Measurements from ENCODE around the gene SLC22A23.

The SLC22A23 gene

GRCh38 chr6:3455569-3456394 is 1.1 kb downstream of the SLC22A23 start:
- ChIA-PET CTCF (interaction anchor here (0.6 to 2.3 kb wide), 3 partner anchors 22 to 54 kb away, joined by 3 to 7 read pairs (median 3); no protein-coding TSS in a partner anchor), POLR2A (ENCODE audit: low non-redundant PET) (no interaction called here)
- DNase-seq (ENCODE audit: low spot score): peak; percentile 34
- TF ChIP-seq CTCF (conservative IDR thresholded peaks at IDR 0.05; ENCODE audit: low read depth): no peak
- peak overlapping the region; percentile 85 for H3K27ac ChIP-seq

DNA sequence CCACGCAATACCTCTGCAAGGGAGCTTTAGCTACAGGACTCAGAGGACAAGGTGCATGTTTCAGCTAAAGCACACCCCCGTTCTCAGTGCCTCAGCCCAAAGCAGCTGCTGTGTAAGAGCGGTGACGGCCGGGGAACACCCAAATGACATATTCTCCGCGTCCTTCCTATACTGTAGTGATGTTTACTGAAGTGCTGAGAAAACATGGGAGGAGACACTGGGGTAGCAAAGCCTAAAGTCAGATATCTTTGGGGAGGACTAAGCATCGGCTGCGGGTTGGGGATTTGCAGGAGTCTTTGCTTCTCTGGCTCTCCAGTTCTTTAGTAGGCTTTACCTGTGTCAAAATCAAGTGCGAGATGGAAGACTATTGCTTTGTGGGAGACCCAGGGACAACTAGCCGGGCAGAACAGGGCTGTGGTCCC is 1.7 kb downstream of the SLC22A23 start:
- peak overlapping the region; percentile 85 for H3K27ac ChIP-seq
- ChIA-PET CTCF (interaction anchor here (0.6 to 2.3 kb wide), 4 partner anchors 22 to 175 kb away, joined by 3 to 7 read pairs (median 3); no protein-coding TSS in a partner anchor), POLR2A (ENCODE audit: low non-redundant PET) (no interaction called here)
- DNase-seq (ENCODE audit: low spot score): peak; percentile 38
- TF ChIP-seq CTCF (conservative IDR thresholded peaks at IDR 0.05; ENCODE audit: low read depth): no peak

- ChIA-PET CTCF (interaction anchor here (0.9 to 2.3 kb wide), 3 partner anchors 21 to 175 kb away, joined by 3 to 7 read pairs (median 3); no protein-coding TSS in a partner anchor), POLR2A (ENCODE audit: low non-redundant PET) (no interaction called here)
- 0 out of 2 replicates have a peak overlapping the region, but pooled peaks have one; percentile 85 for H3K27ac ChIP-seq
- TF ChIP-seq CTCF (conservative IDR thresholded peaks at IDR 0.05; ENCODE audit: low read depth): no peak
- DNase-seq (ENCODE audit: low spot score): peak; percentile 34
Observed at GRCh38 chr6:3454273-3455010, 2.4 kb downstream of the SLC22A23 start.

DNA sequence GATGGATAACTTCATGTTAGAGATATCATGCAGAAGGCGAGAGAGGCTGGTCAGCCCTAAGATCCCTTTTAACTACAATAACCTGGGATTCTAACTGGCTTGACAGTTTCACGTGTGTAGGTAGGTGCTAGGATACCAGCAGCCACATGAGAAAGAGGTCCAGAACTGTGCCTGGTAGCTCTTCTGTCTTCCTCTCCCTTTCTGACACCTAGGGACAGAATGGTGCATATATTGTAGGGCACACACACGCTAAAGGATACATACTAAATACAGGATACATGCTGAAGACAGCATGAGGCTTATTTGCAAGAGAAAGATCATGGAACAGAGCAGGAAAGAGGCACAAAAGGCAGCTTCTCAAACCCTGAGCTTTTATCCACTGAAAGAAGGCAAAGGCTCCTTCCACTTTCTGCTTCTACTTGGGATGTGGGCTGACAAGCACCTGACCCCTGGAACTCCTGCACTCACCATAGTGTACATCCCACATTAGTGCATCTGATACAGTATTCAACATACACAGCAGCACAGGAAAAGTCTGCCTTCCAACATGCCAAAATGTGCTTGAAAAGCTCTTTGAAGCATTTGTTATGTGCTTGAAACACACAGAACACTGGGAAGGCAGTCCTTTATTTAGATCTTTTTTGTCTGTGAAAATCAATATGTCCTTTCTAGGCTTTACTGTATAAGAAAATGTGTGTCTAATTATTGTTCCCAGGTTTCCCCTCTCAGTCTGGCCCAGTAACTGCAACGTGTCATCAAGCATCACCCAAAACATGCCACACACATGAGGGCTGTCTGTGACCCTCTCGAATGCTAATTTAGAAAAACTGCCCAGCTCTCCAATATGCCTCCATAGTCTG is 3.2 kb downstream of the SLC22A23 start:
- CTCF ChIA-PET: interaction anchor here (1.0 to 2.3 kb wide), 2 partner anchors 20 to 174 kb away, joined by 3 to 7 read pairs; no protein-coding TSS in a partner anchor
- no peak overlapping the region for H3K27ac ChIP-seq
- no peak for DNase-seq (ENCODE audit: low spot score)
- no peak for TF ChIP-seq CTCF (conservative IDR thresholded peaks at IDR 0.05; ENCODE audit: low read depth)
- POLR2A ChIA-PET (ENCODE audit: low non-redundant PET): no interaction called here

GRCh38 chr6:3451498-3451897 is 5.4 kb downstream of the SLC22A23 start:
- H3K27ac ChIP-seq: peak overlapping the region; percentile 41
- CTCF ChIA-PET: no interaction called here
- TF ChIP-seq CTCF (conservative IDR thresholded peaks at IDR 0.05; ENCODE audit: low read depth): no peak
- DNase-seq (ENCODE audit: low spot score): no peak
- POLR2A ChIA-PET (ENCODE audit: low non-redundant PET): no interaction called here

- POLR2A ChIA-PET (ENCODE audit: low non-redundant PET): no interaction called here
- DNase-seq (ENCODE audit: low spot score): no peak
- CTCF ChIA-PET: no interaction called here
- H3K27ac ChIP-seq: peak overlapping the region; percentile 41
- no peak for TF ChIP-seq CTCF (conservative IDR thresholded peaks at IDR 0.05; ENCODE audit: low read depth)
Observed at GRCh38 chr6:3450888-3451287, 6.0 kb downstream of the SLC22A23 start.
